Measurements from ENCODE around the gene PKP4.

The PKP4 gene

DNA sequence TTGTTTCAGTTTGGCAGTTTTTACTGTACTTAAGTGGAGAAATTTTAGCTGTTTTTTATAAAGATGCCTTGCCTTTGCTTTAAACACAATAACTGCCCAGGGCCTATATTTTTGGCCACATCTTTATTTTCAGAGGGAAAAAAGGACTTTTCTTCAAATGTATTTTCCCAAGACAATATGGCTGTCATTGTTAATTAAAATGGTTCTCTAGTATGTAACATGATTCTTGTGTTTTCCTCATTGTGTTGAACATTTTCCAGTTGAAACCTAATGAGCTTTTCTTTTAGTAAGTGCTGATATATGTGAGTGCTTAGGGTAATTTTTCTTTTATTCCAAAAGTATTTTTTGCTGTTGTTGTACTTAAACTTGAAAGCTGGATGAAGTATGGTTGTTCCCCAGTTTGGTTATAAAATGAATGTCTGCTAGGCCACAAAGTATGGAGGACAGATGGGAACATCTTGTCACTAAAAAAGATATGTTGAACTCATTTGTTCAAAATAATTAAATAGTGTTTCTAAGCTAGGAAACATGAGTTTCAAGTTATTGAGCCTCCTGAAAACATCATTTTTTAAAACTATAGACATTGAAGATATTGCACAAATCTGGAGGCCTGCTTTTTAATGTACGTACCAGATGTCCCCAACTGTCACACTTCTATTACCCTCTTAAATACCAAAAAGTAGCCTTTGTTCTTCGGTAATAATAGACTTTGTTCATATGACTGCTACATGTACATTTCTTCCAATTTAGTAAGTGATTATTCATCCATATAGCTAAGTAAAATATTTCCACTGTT is 190.9 kb downstream of the PKP4 start:
- no peak for DNase-seq (ENCODE audit: low read depth in 4 of 4, low spot score in 1 of 4)

DNA sequence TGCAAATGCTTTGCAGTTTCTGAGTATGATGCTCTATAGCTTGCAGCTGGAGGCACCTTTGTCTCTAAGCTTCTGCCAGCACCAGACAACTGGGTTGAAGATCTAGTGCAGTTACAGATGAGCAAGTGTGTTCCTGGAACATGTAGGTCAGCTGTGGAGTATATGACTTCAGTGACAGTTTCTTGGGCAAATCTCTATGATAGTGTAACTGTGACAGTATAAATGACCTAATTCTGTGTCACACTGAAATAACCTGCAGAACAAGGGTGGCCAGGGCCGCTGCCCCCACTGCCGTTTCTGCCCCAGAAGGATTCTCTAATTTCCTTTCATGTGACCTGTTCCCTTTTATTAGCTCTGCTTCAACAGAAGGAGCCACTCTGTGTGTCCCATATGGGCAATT is 193.1 kb downstream of the PKP4 start:
- DNase-seq (ENCODE audit: low read depth in 4 of 4, low spot score in 1 of 4): no peak

DNA sequence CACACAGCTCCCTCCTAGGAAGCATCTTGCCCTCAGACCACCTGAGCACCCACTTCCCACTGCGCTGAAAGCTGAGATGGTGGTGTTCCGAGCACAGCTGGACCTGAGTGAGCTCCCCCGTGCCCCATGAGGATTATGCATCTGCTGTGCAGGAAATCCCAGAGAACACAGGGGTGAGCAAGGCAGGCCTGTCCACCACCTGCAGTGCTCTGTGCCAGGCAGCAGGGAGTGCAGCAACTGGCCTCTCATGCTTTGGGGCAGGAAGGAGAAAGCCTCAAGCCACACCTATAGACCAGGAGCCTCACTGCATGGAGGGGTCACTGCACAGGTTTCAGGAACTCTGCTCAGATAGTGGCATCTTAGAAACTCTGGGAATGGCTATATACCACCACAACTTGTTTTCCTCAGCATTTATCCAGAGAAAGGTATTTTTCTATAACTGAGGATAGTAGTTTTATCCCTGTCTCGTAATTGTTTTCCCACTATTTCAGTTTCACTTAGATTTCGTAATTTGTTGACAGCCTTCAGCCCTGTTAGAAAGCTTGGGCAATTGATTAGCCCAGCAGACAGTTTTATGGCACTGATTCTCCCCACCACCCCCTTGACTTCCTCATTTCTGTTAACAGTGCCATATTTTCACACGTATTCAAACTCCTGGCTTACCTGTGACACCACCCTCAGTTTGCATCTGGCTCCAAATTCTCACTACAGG is 194.1 kb downstream of the PKP4 start:
- no peak for DNase-seq (ENCODE audit: low read depth in 4 of 4, low spot score in 1 of 4)

DNA sequence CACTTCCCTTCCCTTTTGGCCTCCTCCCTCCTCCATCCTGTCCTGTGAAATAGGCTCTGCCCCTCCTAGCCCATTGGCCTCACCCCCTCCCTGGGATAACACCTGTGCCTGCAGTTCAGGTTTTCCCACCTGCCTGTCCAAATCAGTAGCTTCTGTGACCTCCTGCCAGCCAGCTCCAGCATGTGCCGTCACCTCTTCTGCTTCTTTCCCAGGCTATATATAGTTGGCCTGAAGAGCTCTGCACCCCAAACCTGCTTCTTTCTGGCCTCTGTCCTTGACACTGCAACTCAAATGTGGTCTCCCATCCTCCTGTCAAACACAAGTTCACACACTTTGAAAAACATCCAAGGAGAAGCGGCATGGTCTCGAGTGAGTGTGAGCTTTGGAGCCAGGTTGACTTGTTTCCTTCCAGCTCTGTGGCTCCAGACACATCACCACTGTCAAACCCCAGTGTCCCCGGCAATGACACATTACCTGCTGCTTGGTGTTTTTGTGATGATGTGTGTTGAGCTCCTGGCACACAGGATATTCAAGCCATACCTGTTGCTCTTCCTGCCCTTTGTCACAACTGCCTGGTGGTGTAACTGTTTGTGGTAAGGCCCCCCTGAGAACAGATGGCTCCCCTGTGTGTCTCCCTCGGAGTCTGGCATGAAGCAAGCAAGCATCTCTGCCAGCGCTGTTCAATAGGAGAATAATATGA is 194.8 kb downstream of the PKP4 start:
- no peak for DNase-seq (ENCODE audit: low read depth in 4 of 4, low spot score in 1 of 4)

DNA sequence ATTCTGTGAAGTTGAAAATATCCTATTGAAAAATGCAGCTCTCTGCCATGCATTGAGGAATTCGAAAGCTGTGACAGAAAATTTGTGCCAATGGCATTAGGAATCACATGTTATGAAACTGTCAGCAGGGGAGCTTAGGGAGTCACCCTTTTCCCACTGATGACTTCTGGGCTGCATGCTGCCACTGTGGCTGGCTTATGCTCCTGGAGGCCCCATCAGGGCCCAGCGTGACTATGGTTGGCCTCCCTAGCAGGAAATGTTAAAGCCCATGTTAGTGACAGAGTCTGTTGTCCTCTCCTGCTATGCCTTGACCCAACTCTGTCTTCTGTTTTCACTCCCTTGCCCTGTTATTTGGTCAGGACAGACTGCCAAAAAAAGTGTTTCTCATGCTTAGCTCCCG is 198.9 kb downstream of the PKP4 start:
- no peak for DNase-seq (ENCODE audit: low read depth in 4 of 4, low spot score in 1 of 4)

- DNase-seq (ENCODE audit: low read depth in 4 of 4, low spot score in 1 of 4): no peak
Measured at GRCh38 chr2:158656492-158657229, 199.9 kb downstream of the PKP4 start.

- DNase-seq (ENCODE audit: low read depth in 4 of 4, low spot score in 1 of 4): no peak
Measured at GRCh38 chr2:158658396-158658795, 201.6 kb downstream of the PKP4 start.

GRCh38 chr2:158659483-158659882 is 202.7 kb downstream of the PKP4 start:
- no peak for DNase-seq (ENCODE audit: low read depth in 4 of 4, low spot score in 1 of 4)

- no peak for DNase-seq (ENCODE audit: low read depth in 4 of 4, low spot score in 1 of 4)
Measured at GRCh38 chr2:158661231-158661630, 204.5 kb downstream of the PKP4 start.

GRCh38 chr2:158662421-158662820 is 205.7 kb downstream of the PKP4 start:
- DNase-seq (ENCODE audit: low read depth in 4 of 4, low spot score in 1 of 4): no peak

DNA sequence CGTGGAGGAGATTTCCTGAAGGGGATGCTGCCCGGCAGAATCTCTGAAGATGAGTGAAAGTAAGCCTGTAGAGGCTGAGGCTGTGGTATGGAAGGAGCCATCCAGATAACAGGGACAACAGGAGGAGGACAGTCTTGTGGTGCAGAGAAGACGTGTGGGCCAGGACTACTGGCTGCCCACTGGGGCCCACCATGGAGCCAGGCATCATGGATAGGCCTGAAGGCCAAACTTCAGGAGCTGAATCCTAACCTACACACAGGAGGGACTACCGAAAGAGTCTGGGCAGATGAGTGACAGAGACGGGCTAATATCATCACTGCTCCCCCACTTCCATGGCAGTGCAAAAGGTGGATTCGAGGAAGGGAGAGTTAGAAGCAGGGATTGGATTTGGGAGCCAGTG is 207.0 kb downstream of the PKP4 start:
- no peak for DNase-seq (ENCODE audit: low read depth in 4 of 4, low spot score in 1 of 4)

GRCh38 chr2:158664987-158665386 is 208.2 kb downstream of the PKP4 start:
- DNase-seq (ENCODE audit: low read depth in 4 of 4, low spot score in 1 of 4): no peak

DNA sequence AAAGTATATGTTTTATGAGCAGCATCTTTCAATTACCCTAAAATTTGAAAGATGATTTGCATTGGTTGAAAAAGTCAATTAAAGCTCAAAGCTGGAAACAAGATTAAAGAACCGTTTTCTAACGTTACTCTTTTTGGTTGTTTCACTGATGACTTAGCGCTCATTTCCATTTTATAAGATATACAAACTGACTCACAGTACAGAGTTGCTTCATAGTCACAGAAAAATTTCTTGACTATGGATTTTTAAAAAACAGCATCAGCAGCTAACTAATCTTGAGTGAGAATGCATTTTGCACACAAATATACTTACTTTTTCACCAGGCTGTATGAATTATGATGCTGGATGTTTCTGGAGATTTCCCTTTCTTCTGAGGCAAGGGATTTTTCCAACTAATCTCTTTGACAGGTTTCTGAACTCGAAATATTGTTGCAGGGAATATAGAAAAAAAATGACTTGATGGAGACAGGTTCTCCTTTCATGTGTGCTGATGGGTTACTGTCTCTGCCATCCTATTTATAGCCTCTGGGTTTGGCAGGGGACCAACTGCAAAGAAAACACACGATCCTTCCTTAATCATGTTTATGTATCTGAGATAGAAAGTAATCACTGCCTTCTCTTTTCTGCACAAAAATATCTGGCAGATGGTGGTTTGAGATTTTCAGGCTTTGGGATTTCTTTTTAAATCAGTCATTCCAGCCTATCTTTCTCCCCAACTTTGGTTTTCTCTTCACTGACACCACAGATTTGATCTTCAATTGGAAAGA is 209.0 kb downstream of the PKP4 start:
- no peak for DNase-seq (ENCODE audit: low read depth in 4 of 4, low spot score in 1 of 4)

DNA sequence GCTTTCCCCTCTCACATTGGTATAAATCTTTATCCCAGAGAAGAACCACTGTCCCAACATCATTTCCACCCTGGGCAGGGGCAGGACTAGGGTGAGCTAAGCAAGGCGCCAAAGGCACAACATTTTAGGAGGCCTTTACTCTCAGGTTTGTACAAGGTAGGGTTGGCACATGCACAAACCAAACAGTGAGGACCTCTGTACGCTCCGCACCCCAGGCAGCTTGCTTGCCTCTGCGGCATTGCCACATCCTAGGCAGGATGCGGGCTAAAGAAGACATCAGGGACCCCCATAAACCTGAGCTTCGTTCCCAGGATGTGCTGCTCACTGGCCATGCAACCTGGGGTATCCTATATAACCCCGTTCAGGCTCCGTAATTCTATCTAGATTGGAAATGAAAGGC is 210.2 kb downstream of the PKP4 start:
- DNase-seq (ENCODE audit: low read depth in 4 of 4, low spot score in 1 of 4): no peak

DNA sequence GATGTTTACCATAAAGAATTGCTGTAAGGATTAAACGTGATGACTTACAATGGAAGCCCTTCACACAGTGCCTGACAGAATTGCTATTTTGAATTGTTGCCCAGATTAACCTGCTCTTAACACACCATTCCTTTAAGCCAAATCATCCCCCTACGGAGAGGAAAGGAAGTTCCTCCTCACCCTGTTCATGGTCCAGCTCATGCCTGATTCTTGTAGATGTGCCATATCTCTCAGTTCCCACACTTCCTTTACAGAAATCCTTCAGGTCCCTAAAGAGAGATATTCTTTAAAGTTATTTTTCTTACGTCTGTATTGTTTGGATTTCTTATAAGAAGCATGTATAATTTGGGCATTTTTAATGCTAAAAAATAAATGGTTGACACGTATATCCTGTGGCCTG is 210.8 kb downstream of the PKP4 start:
- DNase-seq (ENCODE audit: low read depth in 4 of 4, low spot score in 1 of 4): no peak

DNA sequence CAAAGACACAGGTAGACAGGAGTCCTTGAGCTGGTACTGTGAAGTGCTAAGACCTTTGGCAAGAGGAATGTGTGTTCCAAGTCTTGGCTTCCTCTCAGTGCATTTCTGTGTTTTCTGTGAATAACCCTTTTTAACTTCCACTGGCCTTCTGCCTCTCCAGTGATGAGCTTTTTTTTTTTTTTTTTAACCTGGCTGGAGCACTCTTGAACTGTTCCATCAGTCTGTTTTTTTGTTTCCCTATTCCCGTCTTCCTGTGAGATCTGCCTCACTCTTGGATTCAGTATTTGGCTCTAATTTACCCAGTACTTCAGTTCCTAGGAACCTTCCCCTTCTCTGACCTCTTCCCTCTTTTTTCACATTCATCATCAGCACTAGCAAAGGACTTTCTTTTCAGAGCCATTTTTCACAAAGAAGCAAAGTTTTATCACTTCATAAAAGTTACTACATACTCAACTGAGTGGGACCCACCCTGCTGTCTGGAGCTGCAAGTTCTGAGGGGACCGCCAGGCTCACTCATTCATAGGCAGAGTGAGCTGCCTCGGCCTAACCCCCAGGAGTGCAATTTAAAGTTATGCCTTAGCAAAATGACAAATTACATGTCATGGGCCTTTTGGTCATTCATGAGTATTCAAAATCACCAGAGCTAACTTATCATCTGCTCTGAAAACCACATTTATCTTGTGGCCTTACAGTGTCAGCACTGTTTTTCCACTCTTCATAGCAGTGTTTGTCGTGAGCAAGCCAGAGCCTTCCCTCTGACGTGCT is 211.4 kb downstream of the PKP4 start:
- DNase-seq (ENCODE audit: low read depth in 4 of 4, low spot score in 1 of 4): no peak

- DNase-seq (ENCODE audit: low read depth in 4 of 4, low spot score in 1 of 4): no peak
Measured at GRCh38 chr2:158670292-158670691, 213.5 kb downstream of the PKP4 start.

GRCh38 chr2:158671360-158672245 is 214.9 kb downstream of the PKP4 start:
- no peak for DNase-seq (ENCODE audit: low read depth in 4 of 4, low spot score in 1 of 4)

DNA sequence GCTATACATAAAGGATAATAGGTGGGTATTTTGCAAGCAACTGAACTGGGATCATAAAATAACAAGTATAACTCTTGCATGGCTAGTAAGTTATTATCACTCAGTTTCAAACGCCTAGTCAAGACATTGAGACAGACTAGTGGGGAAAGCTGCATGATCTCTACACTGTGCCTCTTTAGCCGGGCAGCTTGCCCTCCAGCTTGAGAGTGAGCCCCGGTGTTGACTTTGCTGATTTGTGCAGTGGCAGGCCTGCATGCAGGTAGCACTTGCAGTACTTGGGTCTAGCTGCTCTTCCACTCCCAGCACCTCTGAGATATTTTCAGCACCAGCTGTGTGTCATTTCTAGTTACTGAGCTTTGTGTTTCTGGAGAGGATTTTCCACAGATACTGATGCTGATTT is 219.5 kb downstream of the PKP4 start:
- DNase-seq (ENCODE audit: low read depth in 4 of 4, low spot score in 1 of 4): no peak

Measured in stimulated activated CD4-positive, alpha-beta T cell treated with anti-CD3 and anti-CD28 coated beads, Interleukin-1b, Interleukin-23, amount 100 ng/mL, for 24 hours (primary cell).